ENCODE results near the gene RASAL2. TPM values are rescaled to one million over a fixed set of nuclear protein-coding genes. Genes with fewer than 3 reads are reported as not detected.
A peak's percentile ranks its signal among the peaks of the same experiment; 100 is the strongest.

RASAL2 gene
- polyA plus RNA-seq, 2 of the 4 experiments (the other 2 are of a cell fraction) = 7.1 to 17.6 TPM

DNA sequence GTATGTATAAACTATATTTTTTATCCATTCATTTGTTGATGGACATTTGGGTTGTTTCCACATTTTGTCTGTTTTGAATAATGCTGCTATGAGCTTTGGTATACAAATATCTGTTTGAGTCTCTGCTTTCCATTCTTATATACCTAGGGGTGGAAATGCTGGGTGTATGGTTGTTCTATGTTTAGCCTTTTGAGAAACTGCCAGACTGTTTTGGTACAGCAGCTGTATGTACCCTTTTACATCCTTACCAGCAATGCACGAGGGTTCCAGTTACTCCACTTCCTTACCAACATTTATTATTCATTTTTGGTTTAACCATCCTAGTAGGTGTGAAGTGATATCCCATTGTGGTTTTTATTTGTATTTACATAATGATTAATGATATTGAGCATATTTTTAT is 13.9 kb downstream of the RASAL2 start:
- no peak for ATAC-seq
- no peak for TF ChIP-seq HES2 (IDR thresholded peaks at IDR 0.05)
- TF ChIP-seq, protein P1, sequence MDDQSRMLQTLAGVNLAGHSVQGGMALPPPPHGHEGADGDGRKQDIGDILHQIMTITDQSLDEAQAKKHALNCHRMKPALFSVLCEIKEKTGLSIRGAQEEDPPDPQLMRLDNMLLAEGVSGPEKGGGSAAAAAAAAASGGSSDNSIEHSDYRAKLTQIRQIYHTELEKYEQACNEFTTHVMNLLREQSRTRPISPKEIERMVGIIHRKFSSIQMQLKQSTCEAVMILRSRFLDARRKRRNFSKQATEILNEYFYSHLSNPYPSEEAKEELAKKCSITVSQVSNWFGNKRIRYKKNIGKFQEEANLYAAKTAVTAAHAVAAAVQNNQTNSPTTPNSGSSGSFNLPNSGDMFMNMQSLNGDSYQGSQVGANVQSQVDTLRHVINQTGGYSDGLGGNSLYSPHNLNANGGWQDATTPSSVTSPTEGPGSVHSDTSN (IDR thresholded peaks at IDR 0.05) = no peak
- no peak for TF ChIP-seq HOXB5 (CRISPR knock-in tag; IDR thresholded peaks at IDR 0.05)
- no peak for TF ChIP-seq ATOH8 (CRISPR knock-in tag; IDR thresholded peaks at IDR 0.05; ENCODE audit: low read depth)
- no peak for TF ChIP-seq EP300 (IDR thresholded peaks at IDR 0.05)
- no peak for TF ChIP-seq NFE2L2 (conservative IDR thresholded peaks at IDR 0.05; ENCODE audit: low read length)
- TF ChIP-seq RCOR1 (IDR thresholded peaks at IDR 0.05; ENCODE audit: low read depth, low read length) = no peak
- TF ChIP-seq CBX8 (IDR thresholded peaks at IDR 0.05) = no peak
- no peak for TF ChIP-seq GATA3 (IDR thresholded peaks at IDR 0.05; ENCODE audit: borderline replicate concordance)
- TF ChIP-seq SMC3 (IDR thresholded peaks at IDR 0.05) = no peak
- TF ChIP-seq TFCP2L1 (CRISPR knock-in tag; IDR thresholded peaks at IDR 0.05) = no peak
- TF ChIP-seq, protein P2, sequence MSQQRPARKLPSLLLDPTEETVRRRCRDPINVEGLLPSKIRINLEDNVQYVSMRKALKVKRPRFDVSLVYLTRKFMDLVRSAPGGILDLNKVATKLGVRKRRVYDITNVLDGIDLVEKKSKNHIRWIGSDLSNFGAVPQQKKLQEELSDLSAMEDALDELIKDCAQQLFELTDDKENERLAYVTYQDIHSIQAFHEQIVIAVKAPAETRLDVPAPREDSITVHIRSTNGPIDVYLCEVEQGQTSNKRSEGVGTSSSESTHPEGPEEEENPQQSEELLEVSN (IDR thresholded peaks at IDR 0.05; ENCODE audit: borderline replicate concordance, low read depth) = no peak
- TF ChIP-seq EHF (CRISPR knock-in tag; IDR thresholded peaks at IDR 0.05) = no peak
- TF ChIP-seq ZNF302 (CRISPR knock-in tag; IDR thresholded peaks at IDR 0.05) = no peak
- ChIA-PET POLR2A (interaction anchor here (0.6 kb wide), 2 partner anchors 33 to 66 kb away, joined by 3 to 4 read pairs; no protein-coding TSS in a partner anchor), CTCF (no interaction called here)
- Histone ChIP-seq H3K4me2 (no peak overlapping the region), H3K27ac (no peak overlapping the region), H3K4me3 (no peak overlapping the region), H3K9me3 (no peaks in the 10 kb centered on the region), H3K4me1 (peaks cover 34% of the 10 kb centered on the region)
- WGBS (ENCODE audit: missing lambda C conversion rate) = 83% methylated on average over 1 of the region's 1 CpG
- FAIRE-seq = no peak
- no peak for DNase-seq (ENCODE audit: low read depth in 1 of 2, low spot score in 1 of 2)

DNA sequence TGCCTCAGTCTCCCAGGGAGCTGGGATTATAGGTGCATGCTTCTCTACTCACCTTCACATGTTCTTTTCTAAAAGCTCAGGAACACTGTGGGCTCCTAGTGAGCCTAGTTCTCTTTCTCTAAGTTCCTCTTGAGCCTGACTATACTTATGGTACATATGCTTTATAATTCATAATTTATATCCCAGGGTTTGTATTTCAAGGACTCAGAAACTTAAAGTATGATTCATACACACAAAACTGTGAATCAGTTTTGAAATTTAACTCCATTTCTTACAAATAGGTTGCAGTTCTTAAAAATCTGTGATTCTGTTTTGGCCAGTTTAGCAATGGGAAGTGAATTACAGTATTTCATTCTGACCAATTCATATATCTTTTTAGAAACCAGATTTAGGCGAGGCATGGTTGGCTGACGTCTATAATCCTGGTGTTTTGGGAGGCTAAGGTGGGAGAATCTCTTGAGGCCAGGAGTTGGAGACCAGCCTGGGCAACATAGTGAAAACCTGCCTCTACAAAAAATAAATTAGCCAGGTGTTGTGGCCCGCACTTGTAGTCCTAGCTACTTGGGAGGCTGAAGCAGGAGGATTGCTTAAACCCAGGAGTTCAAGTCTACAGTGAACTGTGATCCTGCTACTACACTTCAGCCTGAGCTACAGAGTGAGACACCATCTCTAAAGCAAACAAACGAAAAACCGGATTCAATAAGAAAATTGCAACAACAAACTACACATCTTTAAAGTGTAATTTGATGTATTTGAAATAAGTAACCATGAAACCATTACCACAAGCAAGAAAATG is 15.6 kb downstream of the RASAL2 start:
- TF ChIP-seq CBX8 (IDR thresholded peaks at IDR 0.05) (no peak), ZNF302 (CRISPR knock-in tag; IDR thresholded peaks at IDR 0.05) (no peak), CEBPB (IDR thresholded peaks at IDR 0.05) (no peak), EHF (CRISPR knock-in tag; IDR thresholded peaks at IDR 0.05) (no peak), RFX5 (IDR thresholded peaks at IDR 0.05) (no peak), RCOR1 (IDR thresholded peaks at IDR 0.05; ENCODE audit: low read depth, low read length) (no peak), HES2 (IDR thresholded peaks at IDR 0.05) (no peak), FOSB (CRISPR knock-in tag; IDR thresholded peaks at IDR 0.05) (no peak), JUNB (IDR thresholded peaks at IDR 0.05) (no peak), NFE2L2 (conservative IDR thresholded peaks at IDR 0.05; ENCODE audit: low read length) (no peak), POLR2A (IDR thresholded peaks at IDR 0.05; ENCODE audit: low read length) (no peak), POLR2AphosphoS2 (conservative IDR thresholded peaks at IDR 0.05; ENCODE audit: low read length) (no peak)
- ATAC-seq (no peak; a peak in 2 of 6 replicates), FAIRE-seq (no peak), DNase-seq (ENCODE audit: low read depth in 1 of 2, low spot score in 1 of 2) (no peak)
- ChIA-PET POLR2A (interaction anchor here (1.2 kb wide), 1 partner anchor 16 kb away, joined by 3 read pairs; the partner anchor contains the start of gene RASAL2), CTCF (interaction anchor here (1.1 to 2.8 kb wide), 2 partner anchors 16 to 82 kb away, joined by 3 to 9 read pairs; partner anchors contain the start of gene RASAL2)
- H3K4me3 ChIP-seq = no peak overlapping the region
- H3K4me1 ChIP-seq = peaks cover 27% of the 10 kb centered on the region
- WGBS (ENCODE audit: missing lambda C conversion rate) = 71% methylated on average over 5 of the region's 5 CpGs
- H3K9me3 ChIP-seq = no peaks in the 10 kb centered on the region
- peak overlapping the region; percentile 30; the same call in 2 of the 3 replicates for H3K4me2 ChIP-seq
- H3K27ac ChIP-seq = peak overlapping the region in 1 of 2 experiments; percentile 50; a peak in 2 of 6 replicates

DNA sequence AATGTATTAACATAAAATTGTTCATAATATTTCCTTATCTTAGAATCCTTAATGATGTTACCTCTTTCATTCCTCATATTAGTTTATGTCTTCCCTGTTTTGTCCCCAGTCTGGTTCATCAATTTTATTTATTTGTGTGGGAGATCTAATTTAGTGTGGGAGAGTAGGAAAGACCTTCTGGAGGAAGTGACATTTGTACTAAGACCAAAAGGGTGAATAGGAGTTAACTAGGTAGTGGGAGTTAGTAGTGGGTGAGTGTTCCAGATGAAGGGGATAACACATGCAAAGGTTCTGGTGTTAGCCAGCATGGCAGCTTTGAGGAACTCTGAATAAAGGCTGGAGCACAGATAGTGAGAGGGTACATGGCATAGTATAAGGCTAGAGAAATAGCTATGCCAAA is 21.4 kb downstream of the RASAL2 start:
- no peaks in the 10 kb centered on the region for H3K4me1 ChIP-seq
- no peak overlapping the region for H3K4me3 ChIP-seq
- FAIRE-seq (no peak), ATAC-seq (no peak), DNase-seq (ENCODE audit: low read depth in 1 of 2, low spot score in 1 of 2) (no peak)
- H3K27ac ChIP-seq = no peak overlapping the region
- ChIA-PET CTCF (no interaction called here), POLR2A (no interaction called here)
- no peaks in the 10 kb centered on the region for H3K9me3 ChIP-seq
- H3K4me2 ChIP-seq = no peak overlapping the region
- TF ChIP-seq BCL3 (IDR thresholded peaks at IDR 0.05) (no peak), SREBF2 (IDR thresholded peaks at IDR 0.05) (no peak), FOXS1 (CRISPR knock-in tag; IDR thresholded peaks at IDR 0.05) (no peak), EHF (CRISPR knock-in tag; IDR thresholded peaks at IDR 0.05) (no peak), EHMT2 (IDR thresholded peaks at IDR 0.05; ENCODE audit: low read depth) (no peak), FOSB (CRISPR knock-in tag; IDR thresholded peaks at IDR 0.05) (no peak), REST (IDR thresholded peaks at IDR 0.05) (no peak), TP53 (CRISPR knock-in tag; IDR thresholded peaks at IDR 0.05) (no peak), JUN (IDR thresholded peaks at IDR 0.05) (no peak)

All from A549 (cell line).